HCT116 (cell line): ENCODE measurements around the gene GALNT6. TPM values are rescaled to one million over a fixed set of nuclear protein-coding genes. Genes with fewer than 3 reads are reported as not detected.

ENCODE experiments used
- ATAC-seq: fragments of 200-7000 bp; cut with Tn5 transposase; 2 replicates; pipeline ENCODE4 v1.9.1; 2020; ENCODE audit warnings: mild to moderate bottlenecking, moderate library complexity
- BruUV-seq: library from RNA; stranded (reverse); fragments of 400-500 nt; replicated peaks from 2 replicates; lab custom pipeline; 2021; lab: Mats Ljungman, UMichigan
- CTCF ChIA-PET: fragments of 300-600 bp; sonication (Branson Sonifier 250); formaldehyde crosslinking; loops from one replicate; lab custom pipeline; 2021; ENCODE audit warnings: antibody characterized with exemption; lab: Charles Lee
- POLR2A ChIA-PET: fragments of 300-600, 350-600 bp; sonication (Branson Sonifier 250); formaldehyde crosslinking; loops from one replicate; lab custom pipeline; 2021; ENCODE audit warnings: antibody characterized with exemption; lab: Charles Lee
- RAD21 ChIA-PET, 2 experiments: fragments of 300-600 bp; sonication (Branson Sonifier 250); formaldehyde crosslinking; loops; one replicate each; lab custom pipeline; 2023; ENCODE audit warnings: low total read pairs in 2 of 2; ENCODE audit not compliant: uncharacterized antibody in 2 of 2, unreplicated experiment in 2 of 2, low non-redundant PET in 1 of 2; lab: Charles Lee
- DNase-seq: peaks from one replicate; pipeline ENCODE4 v3.0.0-alpha.2; 2010; ENCODE audit warnings: low read depth, low spot score
- H2AFZ ChIP-seq: fragments of 200-600 bp; shearing (Covaris generic), sonication (generic); 2 replicates; pipeline ENCODE4 v1.6.1; 2017; ENCODE audit warnings: low read depth, mixed run types, mixed read lengths, antibody characterized with exemption, low read length; ENCODE audit not compliant: poor library complexity, severe bottlenecking
- H3K27ac ChIP-seq: 2 replicates; pipeline ENCODE4 v1.5.1; 2012; ENCODE audit warnings: low read depth, low read length
- H3K27me3 ChIP-seq: fragments of 200-600 bp; sonication (generic); 2 replicates; pipeline ENCODE4 v1.6.1; 2016; ENCODE audit warnings: mixed run types, low read length, mixed read lengths; ENCODE audit not compliant: insufficient read depth
- H3K36me3 ChIP-seq, 2 experiments: fragments of 200-500 bp in 1 of 2; fragments of 200-600 bp in 1 of 2; sonication (Bioruptor generic) in 1 of 2; sonication (generic) in 1 of 2; 2 replicates each; pipeline versions ENCODE4 v1.5.1 to v1.6.1; 2014 to 2016; ENCODE audit warnings: low read length in 2 of 2, inconsistent platforms in 1 of 2, mixed read lengths in 1 of 2, mixed run types in 1 of 2; ENCODE audit not compliant: insufficient read depth in 2 of 2, control insufficient read depth in 1 of 2
- H3K4me1 ChIP-seq, 2 experiments: fragments of 200-600 bp in 1 of 2; sonication (generic) in 1 of 2; 2 replicates each; pipeline versions ENCODE4 v1.5.1 to v1.6.1; 2012 to 2017; ENCODE audit warnings: low read length in 2 of 2, inconsistent platforms in 1 of 2, mild to moderate bottlenecking in 1 of 2, mixed read lengths in 1 of 2, mixed run types in 1 of 2, moderate library complexity in 1 of 2; ENCODE audit not compliant: insufficient read depth in 2 of 2, control insufficient read depth in 1 of 2
- H3K4me2 ChIP-seq: fragments of 200-600 bp; sonication (generic); 2 replicates; pipeline ENCODE4 v1.6.1; 2017; ENCODE audit warnings: mixed run types, low read length, mixed read lengths
- H3K4me3 ChIP-seq, 2 experiments: fragments of 200-600 bp in 1 of 2; sonication (generic) in 1 of 2; replicated peaks in 1 of 2; 2 replicates each; pipeline ENCODE4 v1.5.1; 2011 to 2016; ENCODE audit warnings: low read length in 2 of 2, control low read depth in 1 of 2, low read depth in 1 of 2, mild to moderate bottlenecking in 1 of 2, mixed read lengths in 1 of 2, mixed run types in 1 of 2
- H3K79me2 ChIP-seq: fragments of 200-600 bp; sonication (generic); 2 replicates; pipeline ENCODE4 v1.6.1; 2017; ENCODE audit warnings: mild to moderate bottlenecking, mixed run types, low read length, moderate library complexity, mixed read lengths; ENCODE audit not compliant: insufficient read depth
- H3K9ac ChIP-seq: fragments of 200-600 bp; sonication (generic); 2 replicates; pipeline ENCODE4 v1.6.1; 2016; ENCODE audit warnings: low read length, mixed read lengths
- H3K9me2 ChIP-seq: fragments of 200-600 bp; sonication (generic), shearing (Covaris generic); 2 replicates; pipeline ENCODE4 v1.6.1; 2017; ENCODE audit warnings: mixed run types, mild to moderate bottlenecking, moderate library complexity; ENCODE audit not compliant: insufficient read depth
- H3K9me3 ChIP-seq, 2 experiments: fragments of 200-500 bp in 1 of 2; fragments of 200-600 bp in 1 of 2; sonication (Bioruptor generic) in 1 of 2; sonication (generic) in 1 of 2; 2 replicates each; pipeline ENCODE4 v1.6.1; 2014 to 2017; ENCODE audit warnings: low read length in 2 of 2, mixed read lengths in 2 of 2, inconsistent platforms in 1 of 2, low read depth in 1 of 2, mild to moderate bottlenecking in 1 of 2, mixed run types in 1 of 2, moderate library complexity in 1 of 2; ENCODE audit not compliant: control insufficient read depth in 1 of 2, insufficient read depth in 1 of 2
- H4K20me1 ChIP-seq: fragments of 200-600 bp; sonication (generic), shearing (Covaris generic); 2 replicates; pipeline ENCODE4 v1.6.1; 2017; ENCODE audit warnings: mixed run types, mild to moderate bottlenecking, moderate library complexity; ENCODE audit not compliant: insufficient read depth
- CBX3 ChIP-seq: IDR thresholded peaks from 2 replicates; pipeline ENCODE4 v1.6.1; 2012; ENCODE audit warnings: low read depth
- CEBPB ChIP-seq: IDR thresholded peaks from 2 replicates; pipeline ENCODE4 v1.6.1; 2012; ENCODE audit warnings: low read depth
- EZH2 ChIP-seq: fragments of 200-600 bp; sonication (generic); IDR thresholded peaks from 2 replicates; pipeline ENCODE4 v1.6.1; 2017; ENCODE audit warnings: antibody characterized with exemption, mixed run types
- FOSL1 ChIP-seq: IDR thresholded peaks from 2 replicates; pipeline ENCODE4 v1.6.1; 2012; ENCODE audit warnings: low read depth
- RAD21 ChIP-seq: IDR thresholded peaks from 2 replicates; pipeline ENCODE4 v1.6.1; 2012; ENCODE audit warnings: low read depth, mild to moderate bottlenecking
- SP1 ChIP-seq: IDR thresholded peaks from 2 replicates; pipeline ENCODE4 v1.6.1; 2012; ENCODE audit warnings: low read depth
- ZBTB33 ChIP-seq: IDR thresholded peaks from 2 replicates; pipeline ENCODE4 v1.6.1; 2011; ENCODE audit warnings: mild to moderate bottlenecking, low read length, moderate library complexity; ENCODE audit not compliant: insufficient replicate concordance; ENCODE audit errors: extremely low read depth
- intact Hi-C: fragments of 100-400 bp; cut with micrococcal nuclease; formaldehyde crosslinking; loops from 2 replicates; pipeline ENCODE4 v1.10.0; 2022
- total RNA-seq: library from RNA; stranded (reverse); gene quantifications from one replicate; pipeline ENCODE4 v1.2.1, GENCODE V29; 2021; ENCODE audit not compliant: unreplicated experiment
- TF ChIP-seq, protein P1 (sequence below), 3 experiments: fragments of 200-600 bp in 1 of 3; sonication (generic) in 1 of 3; IDR thresholded peaks in 2 of 3; conservative IDR thresholded peaks in 1 of 3; 2 replicates each; pipeline ENCODE4 v1.5.1; 2012 to 2017; ENCODE audit warnings: low read depth in 2 of 3, low read length in 2 of 3, antibody characterized with exemption in 1 of 3, borderline replicate concordance in 1 of 3, control low read depth in 1 of 3, mild to moderate bottlenecking in 1 of 3, mixed read lengths in 1 of 3, mixed run types in 1 of 3, moderate library complexity in 1 of 3; ENCODE audit not compliant: insufficient read depth in 1 of 3
- TF ChIP-seq, protein P2 (sequence below): IDR thresholded peaks from 2 replicates; pipeline ENCODE4 v1.6.1; 2012; ENCODE audit warnings: low read depth

Gene GALNT6
- total RNA-seq, 1 experiment from 2014 or later, result 16.4 TPM

DNA sequence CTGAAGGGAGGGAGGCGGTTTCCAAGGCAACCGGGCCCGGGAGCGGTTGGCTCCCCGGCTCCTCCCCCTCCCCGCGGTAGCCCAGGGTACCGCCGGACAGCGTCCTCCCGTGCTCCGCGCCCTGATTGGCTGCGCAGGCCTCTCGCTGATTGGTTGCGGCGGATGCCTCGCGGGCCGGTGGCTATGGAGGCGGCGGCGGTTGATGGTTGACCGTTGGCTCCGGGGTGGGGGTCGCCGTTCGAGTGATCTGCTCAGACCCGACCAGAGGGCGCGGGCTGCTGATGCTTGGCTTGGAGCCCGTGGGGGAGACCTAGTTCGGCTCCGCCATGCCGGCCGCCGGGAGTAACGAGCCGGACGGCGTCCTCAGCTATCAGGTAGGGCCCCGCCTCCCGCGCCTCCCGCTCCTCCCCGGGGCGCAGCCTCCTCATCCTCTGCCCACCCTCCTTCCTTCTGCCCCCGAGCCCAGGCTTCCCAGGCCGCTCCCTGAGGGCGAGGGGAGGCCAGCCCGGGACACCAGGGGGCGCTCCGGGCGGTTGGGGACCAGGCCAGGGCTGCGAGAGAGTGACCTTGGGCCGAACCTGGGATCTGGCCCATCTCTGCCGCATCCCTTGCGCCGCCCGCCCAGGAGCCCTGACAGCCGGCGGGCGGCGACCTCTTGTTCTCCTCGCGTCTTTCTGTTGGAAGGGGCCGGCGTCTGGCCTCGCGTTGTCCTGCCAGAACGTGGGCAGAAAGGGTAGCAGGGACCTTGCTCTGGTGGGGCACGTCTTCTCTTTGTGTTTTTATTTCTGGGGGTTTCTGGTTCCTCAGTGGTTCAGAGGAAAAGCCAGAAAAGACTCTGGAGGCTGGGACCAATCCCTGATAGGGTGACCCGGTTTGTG is 33.7 kb upstream of the GALNT6 start, which contains the start of gene SLC4A8:
SLC4A8 (plus strand) TSS at position 170 of the 878 bp plus-strand sequence; CDS start at position 327, 157 bp downstream.
- no peaks in the 10 kb centered on the region for H3K9me2 ChIP-seq
- no peak for TF ChIP-seq EZH2
- TF ChIP-seq, protein P1, sequence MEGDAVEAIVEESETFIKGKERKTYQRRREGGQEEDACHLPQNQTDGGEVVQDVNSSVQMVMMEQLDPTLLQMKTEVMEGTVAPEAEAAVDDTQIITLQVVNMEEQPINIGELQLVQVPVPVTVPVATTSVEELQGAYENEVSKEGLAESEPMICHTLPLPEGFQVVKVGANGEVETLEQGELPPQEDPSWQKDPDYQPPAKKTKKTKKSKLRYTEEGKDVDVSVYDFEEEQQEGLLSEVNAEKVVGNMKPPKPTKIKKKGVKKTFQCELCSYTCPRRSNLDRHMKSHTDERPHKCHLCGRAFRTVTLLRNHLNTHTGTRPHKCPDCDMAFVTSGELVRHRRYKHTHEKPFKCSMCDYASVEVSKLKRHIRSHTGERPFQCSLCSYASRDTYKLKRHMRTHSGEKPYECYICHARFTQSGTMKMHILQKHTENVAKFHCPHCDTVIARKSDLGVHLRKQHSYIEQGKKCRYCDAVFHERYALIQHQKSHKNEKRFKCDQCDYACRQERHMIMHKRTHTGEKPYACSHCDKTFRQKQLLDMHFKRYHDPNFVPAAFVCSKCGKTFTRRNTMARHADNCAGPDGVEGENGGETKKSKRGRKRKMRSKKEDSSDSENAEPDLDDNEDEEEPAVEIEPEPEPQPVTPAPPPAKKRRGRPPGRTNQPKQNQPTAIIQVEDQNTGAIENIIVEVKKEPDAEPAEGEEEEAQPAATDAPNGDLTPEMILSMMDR (IDR thresholded peaks at IDR 0.05 in 2 of 3, conservative IDR thresholded peaks at IDR 0.05 in 1 of 3; ENCODE audit: borderline replicate concordance in 1 of 3, insufficient read depth in 1 of 3, low read depth in 2 of 3, low read length in 2 of 3), result peak; percentile 71 to 84 (median 83)
- TF ChIP-seq ZBTB33, result no peak
- no peak for TF ChIP-seq FOSL1
- TF ChIP-seq, protein P2, sequence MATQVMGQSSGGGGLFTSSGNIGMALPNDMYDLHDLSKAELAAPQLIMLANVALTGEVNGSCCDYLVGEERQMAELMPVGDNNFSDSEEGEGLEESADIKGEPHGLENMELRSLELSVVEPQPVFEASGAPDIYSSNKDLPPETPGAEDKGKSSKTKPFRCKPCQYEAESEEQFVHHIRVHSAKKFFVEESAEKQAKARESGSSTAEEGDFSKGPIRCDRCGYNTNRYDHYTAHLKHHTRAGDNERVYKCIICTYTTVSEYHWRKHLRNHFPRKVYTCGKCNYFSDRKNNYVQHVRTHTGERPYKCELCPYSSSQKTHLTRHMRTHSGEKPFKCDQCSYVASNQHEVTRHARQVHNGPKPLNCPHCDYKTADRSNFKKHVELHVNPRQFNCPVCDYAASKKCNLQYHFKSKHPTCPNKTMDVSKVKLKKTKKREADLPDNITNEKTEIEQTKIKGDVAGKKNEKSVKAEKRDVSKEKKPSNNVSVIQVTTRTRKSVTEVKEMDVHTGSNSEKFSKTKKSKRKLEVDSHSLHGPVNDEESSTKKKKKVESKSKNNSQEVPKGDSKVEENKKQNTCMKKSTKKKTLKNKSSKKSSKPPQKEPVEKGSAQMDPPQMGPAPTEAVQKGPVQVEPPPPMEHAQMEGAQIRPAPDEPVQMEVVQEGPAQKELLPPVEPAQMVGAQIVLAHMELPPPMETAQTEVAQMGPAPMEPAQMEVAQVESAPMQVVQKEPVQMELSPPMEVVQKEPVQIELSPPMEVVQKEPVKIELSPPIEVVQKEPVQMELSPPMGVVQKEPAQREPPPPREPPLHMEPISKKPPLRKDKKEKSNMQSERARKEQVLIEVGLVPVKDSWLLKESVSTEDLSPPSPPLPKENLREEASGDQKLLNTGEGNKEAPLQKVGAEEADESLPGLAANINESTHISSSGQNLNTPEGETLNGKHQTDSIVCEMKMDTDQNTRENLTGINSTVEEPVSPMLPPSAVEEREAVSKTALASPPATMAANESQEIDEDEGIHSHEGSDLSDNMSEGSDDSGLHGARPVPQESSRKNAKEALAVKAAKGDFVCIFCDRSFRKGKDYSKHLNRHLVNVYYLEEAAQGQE, result no peak
- 0 out of 2 replicates have a peak, but pooled peaks have one; percentile 13 for TF ChIP-seq CBX3
- peak; percentile 71 for TF ChIP-seq RAD21
- TF ChIP-seq CEBPB, result no peak
- peak; percentile 54; the same call in 1 of the 2 replicates for TF ChIP-seq SP1
- H3K79me2 ChIP-seq, result no peaks in the 10 kb centered on the region
- H3K27ac ChIP-seq, result no peak within 1 kb of the TSS
- POLR2A ChIA-PET, result no interaction called here
- H4K20me1 ChIP-seq, result no peaks in the 10 kb centered on the region
- CTCF ChIA-PET, result interaction anchor here (1.2 to 5.5 kb wide), 2 partner anchors 107 to 399 kb away, joined by 6 to 54 read pairs; no protein-coding TSS in a partner anchor
- no peaks in the 10 kb centered on the region for H3K36me3 ChIP-seq
- BruUV-seq, result no TSS peak
- peak within 1 kb of the TSS; percentile 95 for H2AFZ ChIP-seq
- no peaks in the 10 kb centered on the region for H3K9me3 ChIP-seq
- intact Hi-C loops, result loop anchor here (1.0 kb wide), 1 partner anchor 107 kb away; no protein-coding TSS in a partner anchor
- H3K4me2 ChIP-seq, result peak within 1 kb of the TSS; percentile 67
- ATAC-seq (peak; percentile 94), DNase-seq (peak; percentile 57)
- H3K27me3 ChIP-seq, result no peaks in the 10 kb centered on the region
- peak within 1 kb of the TSS; percentile 37 to 51 for H3K4me3 ChIP-seq
- peaks cover 7 to 9% of the 10 kb centered on the region in 2 experiments; a peak in 2 of 4 replicates for H3K4me1 ChIP-seq
- no peak within 1 kb of the TSS for H3K9ac ChIP-seq
- RAD21 ChIA-PET, result no interaction called here
